Spleen (tissue), 11 donors: Measurements from ENCODE around the gene JRKL. TPM values are rescaled to one million over a fixed set of nuclear protein-coding genes. Genes with fewer than 3 reads are reported as not detected.

Experiments used
- DNase-seq: peaks from one replicate; pipeline ENCODE4 v3.0.0-alpha.2; 2020
- H3K27ac ChIP-seq, 8 donors: fragments of 200-600 bp; sonication (generic) in 7 of 8; 1 replicate in 4 of 8; 2 replicates in 4 of 8; pipeline versions ENCODE4 v1.5.0 to v1.8.0; 2016 to 2021; ENCODE audit warnings: inconsistent platforms in 4 of 8, mild to moderate bottlenecking in 4 of 8, moderate library complexity in 1 of 8
- H3K27me3 ChIP-seq, 7 donors: fragments of 200-600 bp; sonication (generic) in 6 of 7; replicated peaks in 1 of 7; 1 replicate in 4 of 7; 2 replicates in 3 of 7; pipeline versions ENCODE4 v1.5.0 to v1.8.0; 2016 to 2021; ENCODE audit warnings: inconsistent platforms in 3 of 7, mild to moderate bottlenecking in 1 of 7
- H3K36me3 ChIP-seq, 6 donors: fragments of 200-600 bp; sonication (generic) in 5 of 6; 1 replicate in 4 of 6; 2 replicates in 2 of 6; pipeline versions ENCODE4 v1.5.0 to v1.8.0; 2016 to 2021; ENCODE audit warnings: inconsistent platforms in 2 of 6
- H3K4me1 ChIP-seq, 6 donors: fragments of 200-600 bp; sonication (generic) in 5 of 6; 1 replicate in 3 of 6; 2 replicates in 3 of 6; pipeline versions ENCODE4 v1.5.0 to v1.8.0; 2016 to 2021; ENCODE audit warnings: inconsistent platforms in 3 of 6
- H3K4me3 ChIP-seq, 8 donors: fragments of 200-600 bp; sonication (generic) in 7 of 8; 1 replicate in 4 of 8; 2 replicates in 4 of 8; pipeline versions ENCODE4 v1.5.0 to v1.8.0; 2016 to 2021; ENCODE audit warnings: inconsistent platforms in 4 of 8, mild to moderate bottlenecking in 4 of 8, moderate library complexity in 2 of 8
- H3K9me3 ChIP-seq, 8 donors: fragments of 200-600 bp; sonication (generic) in 7 of 8; 1 replicate in 4 of 8; 2 replicates in 4 of 8; pipeline versions ENCODE4 v1.5.0 to v1.8.0; 2016 to 2021; ENCODE audit warnings: inconsistent platforms in 4 of 8
- POLR2A ChIP-seq, 3 donors: fragments of 450-650 bp; IDR thresholded peaks; one replicate each; pipeline ENCODE4 v1.5.1; 2017; ENCODE audit warnings: antibody characterized with exemption in 3 of 3, mild to moderate bottlenecking in 1 of 3
- POLR2AphosphoS5 ChIP-seq, 3 donors: sonication (generic); formaldehyde crosslinking; IDR thresholded peaks; one replicate each; pipeline ENCODE4 v1.5.1; 2017; ENCODE audit warnings: antibody characterized with exemption in 3 of 3
- WGBS, 5 donors: extraction: QIAGEN DNeasy Blood & Tissue Kit in 3 of 5; methylation state at CpG; one replicate each; pipeline versions ENCODE4 v1.1.5 to v1.1.7; 2013 to 2018; 5-methylcytosine and 5-hydroxymethylcytosine counted together
- intact Hi-C: fragments of 100-400 bp; cut with DNase I; formaldehyde crosslinking; loops from one replicate; pipeline ENCODE4 v1.15.0; 2023; ENCODE audit warnings: low total_unique reads
- polyA plus RNA-seq, 3 donors: library from polyadenylated mRNA; stranded (reverse); fragments of 200-250 nt; gene quantifications; one replicate each; pipeline ENCODE4 v1.2.1, GENCODE V29; 2013
- total RNA-seq, 7 donors: library from RNA; depleted of rRNA in 3 of 7; stranded (reverse); fragments of >200 nt in 3 of 7; fragmentation: NEBNext Ultra II Directional in 4 of 7; extraction: Animal tissue kit (Norgen Biotek cat#: 25700) in 4 of 7; gene quantifications; one replicate each; pipeline versions ENCODE4 v1.1.0 to v1.2.1, GENCODE V29; 2016 to 2021
- TF ChIP-seq, protein P1 (sequence below), 11 experiments: fragments of 200-600 bp in 7 of 11; fragments of 450-650 bp in 4 of 11; sonication (generic) in 4 of 11; IDR thresholded peaks in 8 of 11; conservative IDR thresholded peaks in 3 of 11; 1 replicate in 7 of 11; 2 replicates in 4 of 11; pipeline versions ENCODE4 v1.4.0 to v1.8.0; 2016 to 2021; ENCODE audit warnings: antibody characterized with exemption in 11 of 11, inconsistent platforms in 4 of 11, mild to moderate bottlenecking in 1 of 11
- donor health status: healthy with polysubstance abuse.
- donor health status: DM: no; HTN: no; CAD: no; lungs with moderate emphysema.
- donor health status: DM: no; HTN: no; CAD: no.
- donor health status: Bipolar disorder and iron deficiency.
- donor health status: healthy.
- donor health status: DM: no; HTN: no; CAD: no.
- donor health status: DM: yes; HTN: yes; CAD: no.

Gene JRKL
- total and polyA plus RNA-seq, 10 donors: 4.3 to 11.5 (median 8.1) TPM

DNA sequence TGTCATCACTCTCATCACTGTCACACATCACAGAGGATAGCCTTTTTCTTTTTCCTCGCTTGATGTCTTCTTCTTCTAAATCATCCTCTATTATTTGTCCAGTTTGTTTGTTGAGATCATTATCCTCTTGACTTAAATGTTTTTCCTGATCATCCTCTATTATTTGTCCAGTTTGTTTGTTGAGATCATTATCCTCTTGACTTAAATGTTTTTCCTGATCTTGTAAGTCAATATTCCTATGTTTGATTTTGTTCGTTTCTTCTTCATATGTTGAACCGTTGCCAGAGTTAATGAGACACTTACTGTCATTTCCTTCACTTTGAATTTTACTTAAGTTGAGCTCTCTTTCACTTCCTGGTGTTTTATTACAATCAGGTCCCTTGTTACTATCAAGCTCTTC is 5.7 kb upstream of the JRKL start:
- 63 to 74% (median 67%) methylated on average over 3 of the region's 3 CpGs for WGBS, 5 donors
- Histone ChIP-seq H3K36me3 (peaks cover 0 to 65% (median 25%) of the 10 kb centered on the region in 6 donors), H3K4me3 (no peak overlapping the region), H3K4me1 (peaks cover 8 to 36% (median 20%) of the 10 kb centered on the region in 6 donors), H3K27ac (no peak overlapping the region), H3K27me3 (no peaks in the 10 kb centered on the region), H3K9me3 (no peaks in the 10 kb centered on the region)
- no peak for DNase-seq
- intact Hi-C loops: no loop called here
- TF ChIP-seq POLR2A (IDR thresholded peaks at IDR 0.05) (no peak), POLR2AphosphoS5 (IDR thresholded peaks at IDR 0.05) (no peak)
- TF ChIP-seq, protein P1, sequence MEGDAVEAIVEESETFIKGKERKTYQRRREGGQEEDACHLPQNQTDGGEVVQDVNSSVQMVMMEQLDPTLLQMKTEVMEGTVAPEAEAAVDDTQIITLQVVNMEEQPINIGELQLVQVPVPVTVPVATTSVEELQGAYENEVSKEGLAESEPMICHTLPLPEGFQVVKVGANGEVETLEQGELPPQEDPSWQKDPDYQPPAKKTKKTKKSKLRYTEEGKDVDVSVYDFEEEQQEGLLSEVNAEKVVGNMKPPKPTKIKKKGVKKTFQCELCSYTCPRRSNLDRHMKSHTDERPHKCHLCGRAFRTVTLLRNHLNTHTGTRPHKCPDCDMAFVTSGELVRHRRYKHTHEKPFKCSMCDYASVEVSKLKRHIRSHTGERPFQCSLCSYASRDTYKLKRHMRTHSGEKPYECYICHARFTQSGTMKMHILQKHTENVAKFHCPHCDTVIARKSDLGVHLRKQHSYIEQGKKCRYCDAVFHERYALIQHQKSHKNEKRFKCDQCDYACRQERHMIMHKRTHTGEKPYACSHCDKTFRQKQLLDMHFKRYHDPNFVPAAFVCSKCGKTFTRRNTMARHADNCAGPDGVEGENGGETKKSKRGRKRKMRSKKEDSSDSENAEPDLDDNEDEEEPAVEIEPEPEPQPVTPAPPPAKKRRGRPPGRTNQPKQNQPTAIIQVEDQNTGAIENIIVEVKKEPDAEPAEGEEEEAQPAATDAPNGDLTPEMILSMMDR (IDR thresholded peaks at IDR 0.05 in 8 of 11, conservative IDR thresholded peaks at IDR 0.05 in 3 of 11): no peak

DNA sequence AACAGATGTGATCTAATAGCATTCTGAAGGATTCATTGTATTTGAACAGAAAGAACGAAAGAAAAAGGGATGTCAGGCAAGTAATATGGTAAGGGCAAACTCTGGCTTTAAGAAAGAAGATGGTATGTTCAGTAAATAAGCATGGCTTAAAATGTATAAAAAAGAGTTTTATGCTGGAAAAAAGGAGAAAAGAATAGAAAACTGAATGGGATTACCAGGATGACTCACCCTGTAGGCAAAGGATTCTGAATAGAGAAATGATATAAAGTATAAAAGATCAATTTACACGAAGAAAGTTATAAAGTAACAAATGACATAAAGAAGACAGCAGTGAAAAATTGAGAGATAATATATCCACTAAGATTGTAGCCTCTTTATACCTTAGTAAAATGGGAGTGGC is 4.6 kb upstream of the JRKL start:
- no peak overlapping the region for H3K27ac ChIP-seq
- intact Hi-C loops: no loop called here
- peaks cover 0 to 57% (median 25%) of the 10 kb centered on the region in 6 donors for H3K36me3 ChIP-seq
- DNase-seq: no peak
- no peak overlapping the region for H3K4me3 ChIP-seq
- H3K9me3 ChIP-seq: no peaks in the 10 kb centered on the region
- 88 to 100% (median 95%) methylated on average over 2 of the region's 2 CpGs for WGBS, 5 donors
- H3K27me3 ChIP-seq: no peaks in the 10 kb centered on the region
- peaks cover 8 to 41% (median 21%) of the 10 kb centered on the region in 6 donors for H3K4me1 ChIP-seq
- no peak for TF ChIP-seq POLR2A (IDR thresholded peaks at IDR 0.05)
- TF ChIP-seq, protein P1 (IDR thresholded peaks at IDR 0.05 in 8 of 11, conservative IDR thresholded peaks at IDR 0.05 in 3 of 11): no peak
- TF ChIP-seq POLR2AphosphoS5 (IDR thresholded peaks at IDR 0.05): no peak

DNA sequence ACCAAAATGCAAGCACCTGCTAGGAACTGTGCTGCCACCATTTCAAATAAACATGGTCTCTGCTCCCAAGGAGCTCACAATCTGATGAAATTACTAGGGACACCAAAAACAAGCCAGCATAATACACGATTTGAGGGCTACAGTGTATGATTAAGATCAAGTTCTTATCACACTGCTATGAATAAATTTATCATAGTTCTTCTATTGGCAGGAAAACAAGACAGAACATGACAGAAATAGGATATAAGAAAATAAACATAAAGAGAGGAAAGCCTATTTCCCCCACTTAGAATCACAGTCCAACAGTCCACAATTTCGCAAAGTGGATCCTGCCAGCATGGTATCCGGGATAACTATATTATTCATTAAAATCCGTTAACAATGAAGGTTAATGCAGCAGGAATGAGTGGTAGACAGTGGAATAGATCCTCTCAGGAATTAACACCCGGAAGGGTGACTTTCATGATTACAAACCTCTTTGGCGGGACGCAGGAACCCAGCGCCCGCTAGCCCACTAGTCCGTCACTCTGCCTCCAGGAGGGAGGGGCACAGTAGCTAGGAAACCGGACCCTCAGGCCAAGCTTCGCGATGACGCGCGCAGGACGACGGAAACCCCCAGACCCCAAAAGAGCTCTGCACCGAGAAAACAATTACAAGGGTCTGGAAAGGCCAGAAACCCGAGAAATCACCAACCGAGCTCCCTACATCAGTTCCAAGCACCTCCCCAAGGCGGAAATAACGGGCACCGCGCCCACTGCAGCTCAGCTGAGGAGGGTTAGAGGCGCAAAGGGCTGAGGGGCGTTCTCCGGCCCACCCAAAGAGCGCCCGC is 708 bp upstream of the JRKL start:
- Histone ChIP-seq H3K9me3 (no peaks in the 10 kb centered on the region), H3K27ac (peak overlapping the region; percentile 83 to 96 (median 91)), H3K36me3 (peaks cover 0 to 18% (median 0%) of the 10 kb centered on the region in 6 donors), H3K27me3 (no peaks in the 10 kb centered on the region), H3K4me3 (peak overlapping the region; percentile 82 to 93 (median 90)), H3K4me1 (peaks cover 8 to 77% (median 29%) of the 10 kb centered on the region in 6 donors)
- WGBS, 5 donors: 0 to 1% (median 1%) methylated on average over 19 to 30 of the region's 30 CpGs
- TF ChIP-seq, protein P1 (IDR thresholded peaks at IDR 0.05 in 8 of 11, conservative IDR thresholded peaks at IDR 0.05 in 3 of 11): no peak
- TF ChIP-seq POLR2A (IDR thresholded peaks at IDR 0.05): no peak
- no peak for TF ChIP-seq POLR2AphosphoS5 (IDR thresholded peaks at IDR 0.05)
- DNase-seq: no peak
- intact Hi-C loops: no loop called here

DNA sequence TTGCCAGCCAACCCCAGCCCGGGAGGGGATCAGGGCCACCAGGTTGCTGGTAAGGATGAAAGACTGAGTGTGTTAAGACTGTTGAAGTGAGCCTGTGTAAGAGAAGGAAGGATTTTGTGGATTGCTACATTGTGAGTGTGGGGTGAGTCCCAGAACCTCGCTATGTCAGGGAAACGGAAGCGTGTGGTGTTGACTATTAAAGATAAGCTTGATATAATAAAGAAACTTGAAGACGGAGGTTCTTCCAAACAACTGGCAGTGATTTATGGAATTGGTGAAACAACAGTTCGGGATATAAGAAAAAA is 627 bp downstream of the JRKL start:
- 11 to 25% (median 13%) methylated on average over 6 of the region's 6 CpGs for WGBS, 5 donors

More for the DNA sequence above, 627 bp downstream of the JRKL start:
- Histone ChIP-seq H3K27ac (peak overlapping the region; percentile 83 to 96 (median 91)), H3K36me3 (peaks cover 0 to 10% (median 0%) of the 10 kb centered on the region in 6 donors), H3K27me3 (no peaks in the 10 kb centered on the region), H3K4me1 (peaks cover 8 to 77% (median 29%) of the 10 kb centered on the region in 6 donors), H3K4me3 (peak overlapping the region; percentile 82 to 93 (median 90)), H3K9me3 (no peaks in the 10 kb centered on the region)
- TF ChIP-seq, protein P1 (IDR thresholded peaks at IDR 0.05 in 8 of 11, conservative IDR thresholded peaks at IDR 0.05 in 3 of 11): no peak
- no peak for TF ChIP-seq POLR2AphosphoS5 (IDR thresholded peaks at IDR 0.05)
- TF ChIP-seq POLR2A (IDR thresholded peaks at IDR 0.05): no peak
- DNase-seq: no peak
- intact Hi-C loops: no loop called here
